Stomach (tissue), 9 donors: ENCODE measurements around the gene BHMT. TPM values are rescaled to one million over a fixed set of nuclear protein-coding genes. Genes with fewer than 3 reads are reported as not detected.
"Not testable (repeated sequence)": the region's sequence is repeated elsewhere in the genome, so short reads cannot be mapped to it uniquely, and the experiment has no call there.

ENCODE experiments used
- DNase-seq, 2 donors: peaks; one replicate each; pipeline versions ENCODE4 v3.0.0 to v3.0.0-alpha.2; 2013 to 2019
- H3K27ac ChIP-seq, 5 donors: fragments of 200-600 bp in 4 of 5; sonication (generic) in 4 of 5; one replicate each; pipeline ENCODE4 v1.5.1; 2013 to 2019; ENCODE audit warnings: mild to moderate bottlenecking in 1 of 5, moderate library complexity in 1 of 5
- H3K27me3 ChIP-seq, 3 donors: fragments of 200-600 bp; sonication (generic); one replicate each; pipeline ENCODE4 v1.5.1; 2017 to 2019; ENCODE audit warnings: mixed run types in 1 of 3
- H3K36me3 ChIP-seq, 4 donors: fragments of 200-600 bp; sonication (generic); 1 replicate in 3 of 4; 2 replicates in 1 of 4; pipeline ENCODE4 v1.5.1; 2016 to 2019
- H3K4me1 ChIP-seq, 4 donors: fragments of 200-600 bp; sonication (generic); one replicate each; pipeline ENCODE4 v1.5.1; 2016 to 2019
- H3K4me3 ChIP-seq, 4 donors: fragments of 200-600 bp; sonication (generic) in 3 of 4; one replicate each; pipeline ENCODE4 v1.5.1; 2016 to 2019; ENCODE audit warnings: mild to moderate bottlenecking in 1 of 4
- H3K9me3 ChIP-seq, 4 donors: fragments of 200-600 bp; sonication (generic); one replicate each; pipeline ENCODE4 v1.5.1; 2016 to 2019
- CTCF ChIP-seq, 7 experiments: fragments of 450-650 bp in 4 of 7; fragments of 200-600 bp in 3 of 7; sonication (generic) in 3 of 7; IDR thresholded peaks; one replicate each; pipeline ENCODE4 v1.5.1; 2016 to 2019; ENCODE audit warnings: antibody characterized with exemption in 7 of 7, control low read depth in 2 of 7, mild to moderate bottlenecking in 1 of 7
- EP300 ChIP-seq: sonication (generic); formaldehyde crosslinking; IDR thresholded peaks from one replicate; pipeline ENCODE4 v1.6.1; 2017; ENCODE audit warnings: antibody characterized with exemption
- POLR2A ChIP-seq, 4 donors: fragments of 450-650 bp; IDR thresholded peaks; one replicate each; pipeline ENCODE4 v1.6.1; 2016; ENCODE audit warnings: antibody characterized with exemption in 4 of 4, control low read depth in 2 of 4, mild to moderate bottlenecking in 1 of 4, moderate library complexity in 1 of 4
- POLR2AphosphoS5 ChIP-seq, 3 donors: sonication (generic); formaldehyde crosslinking; IDR thresholded peaks; one replicate each; pipeline ENCODE4 v1.6.1; 2016; ENCODE audit warnings: antibody characterized with exemption in 3 of 3
- WGBS, 5 donors: extraction: QIAGEN DNeasy Blood & Tissue Kit in 3 of 5; methylation state at CpG; one replicate each; pipeline versions ENCODE4 v1.1.5 to v1.1.7; 2013 to 2018; 5-methylcytosine and 5-hydroxymethylcytosine counted together
- intact Hi-C: fragments of 100-400 bp; cut with DNase I; formaldehyde crosslinking; loops from one replicate; pipeline ENCODE4 v1.15.1; 2023; ENCODE audit warnings: low total_unique reads
- polyA plus RNA-seq, 3 donors: library from polyadenylated mRNA; stranded (reverse); fragments of 200-250 nt; gene quantifications; one replicate each; pipeline ENCODE4 v1.2.3, GENCODE V29; 2013
- small RNA-seq, 4 donors: library from RNA; depleted of rRNA; stranded (forward); fragments of <200 nt; gene quantifications; one replicate each; pipeline ENCODE3, GENCODE V24; 2016
- total RNA-seq, 5 donors: library from RNA; depleted of rRNA; stranded (reverse); fragments of >200 nt; gene quantifications; one replicate each; pipeline versions ENCODE4 v1.1.0 to v1.2.3, GENCODE V29; 2014 to 2016
- donor health status: healthy with polysubstance abuse.
- donor health status: Bipolar disorder and iron deficiency.
- donor health status: healthy.

Gene BHMT
- total and polyA plus RNA-seq, 8 donors = 0.53 to 4.0 (median 2.6) TPM; not detected in 3

GRCh38 chr5:79173626-79174025, 62.0 kb downstream of the BHMT start:
- H3K4me3 ChIP-seq = no peak overlapping the region
- WGBS, 5 donors = 31 to 67% (median 56%) methylated on average over 6 of the region's 6 CpGs
- no peaks in the 10 kb centered on the region for H3K9me3 ChIP-seq
- no peaks in the 10 kb centered on the region for H3K36me3 ChIP-seq
- DNase-seq = peak; percentile 55 to 74
- H3K27me3 ChIP-seq = no peaks in the 10 kb centered on the region
- peak overlapping the region in 4 of 5 donors; percentile 7 to 61 (median 52) for H3K27ac ChIP-seq
- intact Hi-C loops = no loop called here
- TF ChIP-seq EP300 (no peak), POLR2AphosphoS5 (IDR thresholded peaks at IDR 0.05) (peak in 1 of 3 donors; percentile 42)
- H3K4me1 ChIP-seq = peaks cover 5 to 9% (median 7%) of the 10 kb centered on the region in 4 donors

- H3K9me3 ChIP-seq, H3K36me3 ChIP-seq, intact Hi-C loops, DNase-seq, H3K4me3 ChIP-seq, H3K27ac ChIP-seq, H3K27me3 ChIP-seq: not testable (repeated sequence)
- 85 to 96% (median 91%) methylated on average over 4 of the region's 4 CpGs for WGBS, 5 donors
- peaks cover 0 to 21% (median 11%) of the 10 kb centered on the region in 4 donors for H3K4me1 ChIP-seq
Measured at GRCh38 chr5:79180449-79180848, 68.8 kb downstream of the BHMT start.

GRCh38 chr5:79181419-79182022, 69.9 kb downstream of the BHMT start:
- no peaks in the 10 kb centered on the region for H3K27me3 ChIP-seq
- H3K9me3 ChIP-seq = no peaks in the 10 kb centered on the region
- intact Hi-C loops = no loop called here
- DNase-seq = peak in 1 of 2 donors; percentile 16
- no peaks in the 10 kb centered on the region for H3K36me3 ChIP-seq
- TF ChIP-seq CTCF (IDR thresholded peaks at IDR 0.05) (no peak), POLR2A (IDR thresholded peaks at IDR 0.05) (no peak), EP300 (no peak), POLR2AphosphoS5 (IDR thresholded peaks at IDR 0.05) (no peak)
- WGBS, 5 donors = 7 to 38% (median 30%) methylated on average over 1 of the region's 1 CpG
- H3K4me3 ChIP-seq = no peak overlapping the region
- H3K27ac ChIP-seq = no peak overlapping the region
- peaks cover 0 to 25% (median 11%) of the 10 kb centered on the region in 4 donors for H3K4me1 ChIP-seq

Small RNA genes within 50 kb of the gene (small RNA-seq; reads per million reads assigned to genes)
- 0 to 0.10 (median 0) reads per million in 4 donors for gene RNY3P1

Other genes with a start within 250 kb of the BHMT start
- gene ARSB, start 126.5 kb upstream of the BHMT start, total RNA-seq = 10 to 100 TPM in 4 of 5 donors, under 1 TPM in 1; 0.58 to 35.6 (median 15.2) TPM
- gene ARSB, start 126.5 kb upstream of the BHMT start, polyA plus RNA-seq = 1 to 10 TPM; 1.7 to 2.7 (median 1.8) TPM
- 1 to 10 TPM in 3 of 5 donors, under 1 TPM in 1, not detected in 1; 0.58 to 5.3 (median 2.6) TPM for gene DMGDH, start 42.1 kb upstream of the BHMT start, total RNA-seq
- gene DMGDH, start 42.1 kb upstream of the BHMT start, polyA plus RNA-seq = 1 to 10 TPM in 2 of 3 donors, under 1 TPM in 1; 0.38 to 3.1 (median 1.2) TPM
- 1 to 10 TPM in 4 of 5 donors, under 1 TPM in 1; 0.45 to 9.9 (median 2.6) TPM for gene BHMT2, start 42.0 kb upstream of the BHMT start, total RNA-seq
- gene BHMT2, start 42.0 kb upstream of the BHMT start, polyA plus RNA-seq = 10 to 100 TPM in 1 of 3 donors, 1 to 10 TPM in 2; 3.9 to 10.6 (median 7.6) TPM
- gene JMY, start 124.3 kb downstream of the BHMT start, total RNA-seq = 10 to 100 TPM in 2 of 5 donors, 1 to 10 TPM in 3; 5.8 to 31.9 (median 9.0) TPM
- gene JMY, start 124.3 kb downstream of the BHMT start, polyA plus RNA-seq = 1 to 10 TPM; 2.1 to 3.2 (median 3.0) TPM